Chondrocyte (in vitro differentiated cells): ENCODE measurements around the gene RNF145. TPM values are rescaled to one million over a fixed set of nuclear protein-coding genes. Genes with fewer than 3 reads are reported as not detected.
A peak's percentile ranks its signal among the peaks of the same experiment; 100 is the strongest.

Source experiments
- DNase-seq: peaks from one replicate; pipeline ENCODE4 v3.0.0; 2021; ENCODE audit warnings: mixed read lengths, low spot score
- H3K27ac Mint-ChIP-seq: one replicate; pipeline ENCODE4 v1.8.0; 2021; ENCODE audit warnings: mild to moderate bottlenecking, moderate library complexity, mixed read lengths; ENCODE audit not compliant: unreplicated experiment
- H3K27me3 Mint-ChIP-seq: 2 replicates; pipeline ENCODE4 v1.8.0; 2021; ENCODE audit warnings: low read depth, mixed read lengths
- H3K36me3 Mint-ChIP-seq: 2 replicates; pipeline ENCODE4 v1.8.0; 2021; ENCODE audit warnings: low read depth, mixed read lengths
- H3K4me1 Mint-ChIP-seq: 2 replicates; pipeline ENCODE4 v1.8.0; 2021; ENCODE audit warnings: low read depth, mild to moderate bottlenecking, mixed read lengths
- H3K4me3 Mint-ChIP-seq: one replicate; pipeline ENCODE4 v1.8.0; 2021; ENCODE audit warnings: mild to moderate bottlenecking, moderate library complexity, mixed read lengths; ENCODE audit not compliant: unreplicated experiment
- H3K9me3 Mint-ChIP-seq: 2 replicates; pipeline ENCODE4 v1.8.0; 2021; ENCODE audit warnings: low read depth, mixed read lengths
- CTCF ChIP-seq: fragments of 200-600 bp; sonication (generic); IDR thresholded peaks from 2 replicates; pipeline ENCODE4 v1.5.0; 2021; ENCODE audit warnings: antibody characterized with exemption, mild to moderate bottlenecking, moderate library complexity
- total RNA-seq: library from RNA; stranded (reverse); gene quantifications from 3 replicates; pipeline ENCODE4 v1.2.1, GENCODE V29; 2021

The RNF145 gene
- total RNA-seq, 1 donor from 2014 or later: 83.9 TPM

GRCh38 chr5:159218595-159219023, 9.3 kb upstream of the RNF145 start:
- Mint-ChIP-seq H3K27ac (peak overlapping the region; percentile 80), H3K36me3 (no peaks in the 10 kb centered on the region), H3K9me3 (no peaks in the 10 kb centered on the region), H3K27me3 (no peaks in the 10 kb centered on the region), H3K4me1 (peaks cover 18% of the 10 kb centered on the region), H3K4me3 (no peak overlapping the region)
- TF ChIP-seq CTCF: no peak
- no peak for DNase-seq

- Mint-ChIP-seq H3K4me3 (no peak overlapping the region), H3K36me3 (no peaks in the 10 kb centered on the region), H3K4me1 (peaks cover 18% of the 10 kb centered on the region), H3K27me3 (no peaks in the 10 kb centered on the region), H3K27ac (no peak overlapping the region), H3K9me3 (no peaks in the 10 kb centered on the region)
- TF ChIP-seq CTCF: no peak
- no peak for DNase-seq
Measured at GRCh38 chr5:159217236-159217635, 7.9 kb upstream of the RNF145 start.

- no peak for DNase-seq
- H3K4me1 Mint-ChIP-seq: peaks cover 18% of the 10 kb centered on the region
- H3K36me3 Mint-ChIP-seq: no peaks in the 10 kb centered on the region
- no peak overlapping the region for H3K27ac Mint-ChIP-seq
- H3K4me3 Mint-ChIP-seq: no peak overlapping the region
- no peaks in the 10 kb centered on the region for H3K9me3 Mint-ChIP-seq
- no peaks in the 10 kb centered on the region for H3K27me3 Mint-ChIP-seq
- peak; percentile 44 for TF ChIP-seq CTCF
Measured at GRCh38 chr5:159216454-159216853, 7.1 kb upstream of the RNF145 start.

GRCh38 chr5:159215886-159216285, 6.5 kb upstream of the RNF145 start:
- Mint-ChIP-seq H3K27ac (no peak overlapping the region), H3K27me3 (no peaks in the 10 kb centered on the region), H3K36me3 (no peaks in the 10 kb centered on the region), H3K4me1 (peaks cover 18% of the 10 kb centered on the region), H3K9me3 (no peaks in the 10 kb centered on the region), H3K4me3 (no peak overlapping the region)
- TF ChIP-seq CTCF: no peak
- no peak for DNase-seq

GRCh38 chr5:159214486-159215271, 5.3 kb upstream of the RNF145 start:
- H3K27ac Mint-ChIP-seq: no peak overlapping the region
- H3K4me1 Mint-ChIP-seq: peaks cover 26% of the 10 kb centered on the region
- no peaks in the 10 kb centered on the region for H3K9me3 Mint-ChIP-seq
- TF ChIP-seq CTCF: no peak
- no peak overlapping the region for H3K4me3 Mint-ChIP-seq
- H3K36me3 Mint-ChIP-seq: no peaks in the 10 kb centered on the region
- H3K27me3 Mint-ChIP-seq: no peaks in the 10 kb centered on the region
- no peak for DNase-seq
